Measurements from ENCODE around the gene CHD3. TPM values are rescaled to one million over a fixed set of nuclear protein-coding genes. Genes with fewer than 3 reads are reported as not detected.

CHD3 gene
- total RNA-seq, 1 donor from 2014 or later = 93.0 TPM

- no peak for DNase-seq
- intact Hi-C loops (cut with DNase I) = no loop called here
- no peak for ATAC-seq
- no peaks in the 10 kb centered on the region for H3K27me3 ChIP-seq
- no peaks in the 10 kb centered on the region for H3K9me3 ChIP-seq
- peaks cover 28% of the 10 kb centered on the region for H3K4me1 ChIP-seq
- peaks cover 27% of the 10 kb centered on the region for H3K36me3 ChIP-seq
- TF ChIP-seq, protein P1, sequence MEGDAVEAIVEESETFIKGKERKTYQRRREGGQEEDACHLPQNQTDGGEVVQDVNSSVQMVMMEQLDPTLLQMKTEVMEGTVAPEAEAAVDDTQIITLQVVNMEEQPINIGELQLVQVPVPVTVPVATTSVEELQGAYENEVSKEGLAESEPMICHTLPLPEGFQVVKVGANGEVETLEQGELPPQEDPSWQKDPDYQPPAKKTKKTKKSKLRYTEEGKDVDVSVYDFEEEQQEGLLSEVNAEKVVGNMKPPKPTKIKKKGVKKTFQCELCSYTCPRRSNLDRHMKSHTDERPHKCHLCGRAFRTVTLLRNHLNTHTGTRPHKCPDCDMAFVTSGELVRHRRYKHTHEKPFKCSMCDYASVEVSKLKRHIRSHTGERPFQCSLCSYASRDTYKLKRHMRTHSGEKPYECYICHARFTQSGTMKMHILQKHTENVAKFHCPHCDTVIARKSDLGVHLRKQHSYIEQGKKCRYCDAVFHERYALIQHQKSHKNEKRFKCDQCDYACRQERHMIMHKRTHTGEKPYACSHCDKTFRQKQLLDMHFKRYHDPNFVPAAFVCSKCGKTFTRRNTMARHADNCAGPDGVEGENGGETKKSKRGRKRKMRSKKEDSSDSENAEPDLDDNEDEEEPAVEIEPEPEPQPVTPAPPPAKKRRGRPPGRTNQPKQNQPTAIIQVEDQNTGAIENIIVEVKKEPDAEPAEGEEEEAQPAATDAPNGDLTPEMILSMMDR (IDR thresholded peaks at IDR 0.05) = no peak
- H3K4me3 ChIP-seq = peak overlapping the region; percentile 73
- peak overlapping the region; percentile 89 for H3K27ac ChIP-seq
Observed at GRCh38 chr17:7855660-7856010, 33.0 kb upstream of the CHD3 start.

- H3K4me3 ChIP-seq = peak overlapping the region; percentile 73
- H3K27ac ChIP-seq = peak overlapping the region; percentile 89
- intact Hi-C loops (cut with DNase I) = no loop called here
- no peaks in the 10 kb centered on the region for H3K27me3 ChIP-seq
- H3K4me1 ChIP-seq = peaks cover 28% of the 10 kb centered on the region
- no peaks in the 10 kb centered on the region for H3K9me3 ChIP-seq
- peak; percentile 72 for DNase-seq
- no peak for ATAC-seq
- H3K36me3 ChIP-seq = peaks cover 26% of the 10 kb centered on the region
- TF ChIP-seq, protein P1 (IDR thresholded peaks at IDR 0.05) = no peak
Observed at GRCh38 chr17:7856011-7856810, 32.4 kb upstream of the CHD3 start.

- DNase-seq = peak; percentile 98
- TF ChIP-seq, protein P1 (IDR thresholded peaks at IDR 0.05) = peak; percentile 43
- Histone ChIP-seq H3K27me3 (no peaks in the 10 kb centered on the region), H3K9me3 (no peaks in the 10 kb centered on the region), H3K4me3 (peak within 1 kb of the TSS; percentile 73), H3K36me3 (peaks cover 22% of the 10 kb centered on the region), H3K27ac (peak within 1 kb of the TSS; percentile 89), H3K4me1 (peaks cover 25% of the 10 kb centered on the region)
- peak; percentile 89 for ATAC-seq
- intact Hi-C loops (cut with DNase I) = no loop called here
Observed at GRCh38 chr17:7856811-7857712, 31.5 kb upstream of the CHD3 start, which contains the start of gene NAA38. Gene NAA38 (minus strand): TSS chr17:7857559. CDS start chr17:7857463, 96 bp downstream.

DNA sequence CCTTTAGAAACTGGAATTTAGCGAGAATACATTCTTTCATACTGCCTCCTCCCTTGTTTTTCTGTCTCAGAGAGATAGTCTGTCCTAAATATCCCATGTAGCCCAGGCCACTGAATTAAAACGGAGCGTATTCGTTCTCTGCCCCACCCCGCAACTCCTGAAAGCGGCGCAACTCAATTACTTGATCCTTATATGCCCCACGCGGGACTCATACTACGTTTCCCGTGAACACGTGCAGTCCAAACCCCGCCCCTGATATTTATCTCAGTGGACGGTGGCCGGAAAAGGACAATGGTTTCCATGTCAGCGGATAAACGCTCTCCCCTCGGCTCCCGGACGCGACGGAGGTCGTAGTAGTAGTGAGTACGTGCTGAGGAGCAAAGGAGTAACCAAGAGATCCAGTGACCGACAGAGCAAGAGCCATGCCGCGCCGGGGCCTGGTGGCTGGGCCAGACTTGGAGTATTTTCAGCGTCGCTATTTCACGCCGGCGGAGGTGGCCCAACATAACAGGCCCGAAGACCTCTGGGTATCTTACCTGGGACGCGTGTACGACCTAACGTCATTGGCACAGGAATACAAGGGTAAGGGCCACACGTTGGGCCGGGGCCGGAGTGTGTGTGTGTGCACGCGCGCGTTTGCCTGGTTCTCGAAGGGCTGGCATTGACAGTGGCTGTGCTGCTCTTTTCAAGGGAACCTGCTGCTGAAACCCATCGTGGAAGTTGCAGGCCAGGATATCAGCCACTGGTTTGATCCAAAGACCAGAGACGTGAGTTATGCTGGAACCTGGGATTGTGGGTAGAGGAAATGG is 30.7 kb upstream of the CHD3 start, which contains the start of gene CYB5D1:
Gene CYB5D1 (plus strand): TSS at position 291 of the 809 bp plus-strand sequence. CDS start 132 bp downstream, at position 423.
- no peaks in the 10 kb centered on the region for H3K9me3 ChIP-seq
- ATAC-seq (peak; percentile 69), DNase-seq (peak; percentile 91)
- peaks cover 26% of the 10 kb centered on the region for H3K4me1 ChIP-seq
- peak within 1 kb of the TSS; percentile 73 for H3K4me3 ChIP-seq
- TF ChIP-seq, protein P1 (IDR thresholded peaks at IDR 0.05) = no peak
- peaks cover 13% of the 10 kb centered on the region for H3K36me3 ChIP-seq
- intact Hi-C loops (cut with DNase I) = no loop called here
- peak within 1 kb of the TSS; percentile 89 for H3K27ac ChIP-seq
- H3K27me3 ChIP-seq = no peaks in the 10 kb centered on the region

GRCh38 chr17:7858522-7858810 is 30.1 kb upstream of the CHD3 start:
- DNase-seq (peak; percentile 72), ATAC-seq (no peak)
- Histone ChIP-seq H3K27me3 (no peaks in the 10 kb centered on the region), H3K27ac (peak overlapping the region; percentile 89), H3K9me3 (no peaks in the 10 kb centered on the region), H3K4me1 (peaks cover 31% of the 10 kb centered on the region), H3K36me3 (peaks cover 9% of the 10 kb centered on the region), H3K4me3 (peak overlapping the region; percentile 73)
- intact Hi-C loops (cut with DNase I) = no loop called here
- TF ChIP-seq, protein P1 (IDR thresholded peaks at IDR 0.05) = peak; percentile 38

All from upper lobe of right lung (tissue), 1 donor.